ENCODE results near the gene LSS.

- TF ChIP-seq CTCF (conservative IDR thresholded peaks at IDR 0.05; ENCODE audit: low read length), result peak; percentile 74
- no peak for TF ChIP-seq EZH2phosphoT487 (IDR thresholded peaks at IDR 0.05; ENCODE audit: borderline replicate concordance)
These were observed 75.1 kb downstream of the LSS start for GRCh38 chr21:46153247-46154154.
